Ovary (tissue), 9 donors: ENCODE measurements around the gene TENM4. TPM values are rescaled to one million over a fixed set of nuclear protein-coding genes. Genes with fewer than 3 reads are reported as not detected.

Experiments
- DNase-seq, 5 donors: peaks; one replicate each; pipeline ENCODE4 v3.0.0-alpha.2; 2019 to 2020
- H3K27ac ChIP-seq, 2 donors: fragments of 200-600 bp; one replicate each; pipeline versions ENCODE4 v1.5.1 to v1.8.0; 2019 to 2022
- H3K27me3 ChIP-seq: fragments of 200-600 bp; one replicate; pipeline ENCODE4 v1.8.0; 2022
- H3K36me3 ChIP-seq: fragments of 200-600 bp; sonication (generic); one replicate; pipeline ENCODE4 v1.5.1; 2019
- H3K4me1 ChIP-seq: one replicate; pipeline ENCODE4 v1.8.1; 2013; ENCODE audit warnings: mild to moderate bottlenecking, moderate library complexity; ENCODE audit not compliant: insufficient read depth
- H3K4me3 ChIP-seq: fragments of 200-600 bp; sonication (generic); one replicate; pipeline ENCODE4 v1.5.1; 2017
- H3K9me3 ChIP-seq, 2 donors: fragments of 200-600 bp in 1 of 2; sonication (generic) in 1 of 2; one replicate each; pipeline versions ENCODE4 v1.5.1 to v1.8.1; 2013 to 2019; ENCODE audit warnings: mild to moderate bottlenecking in 1 of 2, moderate library complexity in 1 of 2
- CTCF ChIP-seq, 3 donors: fragments of 450-650 bp in 2 of 3; fragments of 200-600 bp in 1 of 3; IDR thresholded peaks; one replicate each; pipeline versions ENCODE4 v1.5.1 to v1.8.0; 2016 to 2022; ENCODE audit warnings: antibody characterized with exemption in 3 of 3, mild to moderate bottlenecking in 1 of 3
- EP300 ChIP-seq: sonication (generic); formaldehyde crosslinking; IDR thresholded peaks from one replicate; pipeline ENCODE4 v1.6.1; 2017; ENCODE audit warnings: antibody characterized with exemption
- POLR2A ChIP-seq: fragments of 450-650 bp; IDR thresholded peaks from one replicate; pipeline ENCODE4 v1.6.1; 2017; ENCODE audit warnings: antibody characterized with exemption, mild to moderate bottlenecking, moderate library complexity
- WGBS, 3 donors: extraction: QIAGEN DNeasy Blood & Tissue Kit in 1 of 3; methylation state at CpG; one replicate each; pipeline versions ENCODE4 v1.1.5 to v1.1.7; 2013 to 2017; 5-methylcytosine and 5-hydroxymethylcytosine counted together
- intact Hi-C, 4 donors: fragments of 100-400 bp; cut with DNase I; formaldehyde crosslinking; loops; one replicate each; pipeline versions ENCODE4 v1.11.0 to v1.15.1; 2022 to 2023
- polyA plus RNA-seq, 2 donors: library from polyadenylated mRNA; stranded (reverse); fragments of 200-250 nt in 1 of 2; fragments of 350-450 nt in 1 of 2; fragmentation: Illumina TruSeq in 1 of 2; extraction: RNeasy Lipid Tissue Mini Kit (QIAGEN cat#74804) in 1 of 2; gene quantifications; one replicate each; pipeline ENCODE4 v1.2.3, GENCODE V29; 2013 to 2014
- total RNA-seq, 7 donors: library from RNA; depleted of rRNA in 2 of 7; stranded (reverse); fragments of >200 nt in 2 of 7; fragmentation: NEBNext Ultra II Directional in 3 of 7; extraction: Animal tissue kit (Norgen Biotek cat#: 25700) in 3 of 7; gene quantifications; one replicate each; pipeline versions ENCODE4 v1.1.0 to v1.2.4, GENCODE V29; 2016 to 2023
- donor health status: DM: no; HTN: no; CAD: no; lungs with moderate emphysema.
- donor health status: DM: no; HTN: no; CAD: no.
- donor health status: Bipolar disorder and iron deficiency.
- donor health status: DM: yes; HTN: yes; CAD: no.
- donor health status: DM: no; HTN: no; CAD: no.
- donor health status: DM: yes; HTN: yes; CAD: no.

TENM4 gene
- total and polyA plus RNA-seq, 9 donors, result 11.0 to 206 (median 107) TPM

GRCh38 chr11:79026803-79027445 is 413.9 kb downstream of the TENM4 start:
- intact Hi-C loops, result no loop called here
- WGBS, 3 donors, result 49 to 60% (median 49%) methylated on average over 3 of the region's 3 CpGs
- peaks cover 3% of the 10 kb centered on the region for H3K4me1 ChIP-seq
- H3K27me3 ChIP-seq, result no peaks in the 10 kb centered on the region
- no peak overlapping the region for H3K27ac ChIP-seq
- H3K9me3 ChIP-seq, result no peaks in the 10 kb centered on the region
- H3K36me3 ChIP-seq, result no peaks in the 10 kb centered on the region
- DNase-seq, result no peak
- H3K4me3 ChIP-seq, result no peak overlapping the region
- no peak for TF ChIP-seq EP300
- no peak for TF ChIP-seq CTCF (IDR thresholded peaks at IDR 0.05)
- TF ChIP-seq POLR2A, result no peak

GRCh38 chr11:79025622-79026021 is 415.2 kb downstream of the TENM4 start:
- intact Hi-C loops, result no loop called here
- WGBS, 3 donors, result 17 to 32% (median 23%) methylated on average over 5 of the region's 5 CpGs

GRCh38 chr11:79025097-79025496 is 415.7 kb downstream of the TENM4 start:
- intact Hi-C loops, result no loop called here
- H3K27ac ChIP-seq, result no peak overlapping the region

More at GRCh38 chr11:79025622-79026021, 415.2 kb downstream of the TENM4 start:
- TF ChIP-seq CTCF (IDR thresholded peaks at IDR 0.05) (no peak), EP300 (no peak), POLR2A (no peak)
- Histone ChIP-seq H3K4me1 (peaks cover 3% of the 10 kb centered on the region), H3K36me3 (no peaks in the 10 kb centered on the region), H3K27ac (no peak overlapping the region), H3K9me3 (no peaks in the 10 kb centered on the region), H3K27me3 (no peaks in the 10 kb centered on the region), H3K4me3 (no peak overlapping the region)
- DNase-seq, result no peak

GRCh38 chr11:79022265-79022664 is 418.6 kb downstream of the TENM4 start:
- H3K9me3 ChIP-seq, result no peaks in the 10 kb centered on the region
- WGBS, 3 donors, result 87 to 94% (median 89%) methylated on average over 5 of the region's 5 CpGs
- H3K27ac ChIP-seq, result no peak overlapping the region
- intact Hi-C loops, result no loop called here
- H3K4me3 ChIP-seq, result no peak overlapping the region
- H3K27me3 ChIP-seq, result no peaks in the 10 kb centered on the region
- H3K4me1 ChIP-seq, result peaks cover 12% of the 10 kb centered on the region
- no peak for TF ChIP-seq POLR2A
- TF ChIP-seq CTCF (IDR thresholded peaks at IDR 0.05), result no peak
- TF ChIP-seq EP300, result no peak
- no peaks in the 10 kb centered on the region for H3K36me3 ChIP-seq
- no peak for DNase-seq

More at GRCh38 chr11:79025097-79025496, 415.7 kb downstream of the TENM4 start:
- DNase-seq, result no peak
- H3K9me3 ChIP-seq, result no peaks in the 10 kb centered on the region
- no peak for TF ChIP-seq CTCF (IDR thresholded peaks at IDR 0.05)
- TF ChIP-seq POLR2A, result no peak
- TF ChIP-seq EP300, result no peak
- H3K4me1 ChIP-seq, result peaks cover 3% of the 10 kb centered on the region
- H3K36me3 ChIP-seq, result no peaks in the 10 kb centered on the region
- no peaks in the 10 kb centered on the region for H3K27me3 ChIP-seq
- H3K4me3 ChIP-seq, result no peak overlapping the region
- WGBS, 3 donors, result 20 to 32% (median 27%) methylated on average over 3 of the region's 3 CpGs
